BLaER1 (cell line): ENCODE measurements around the gene CFAP157.

Source experiments
- H3K27ac ChIP-seq: shearing (Covaris generic); formaldehyde crosslinking; 2 replicates; pipeline ENCODE4 v1.8.1; 2022
- H3K27me3 ChIP-seq: shearing (Covaris generic); formaldehyde crosslinking; 2 replicates; pipeline ENCODE4 v1.8.1; 2022
- H3K36me3 ChIP-seq: shearing (Covaris generic); formaldehyde crosslinking; 2 replicates; pipeline ENCODE4 v1.8.1; 2022
- H3K4me1 ChIP-seq: shearing (Covaris generic); formaldehyde crosslinking; 2 replicates; pipeline ENCODE4 v1.8.1; 2022
- H3K4me2 ChIP-seq: shearing (Covaris generic); formaldehyde crosslinking; 2 replicates; pipeline ENCODE4 v1.8.1; 2022
- H3K4me3 ChIP-seq: shearing (Covaris generic); formaldehyde crosslinking; 2 replicates; pipeline ENCODE4 v1.8.1; 2022
- H3K9ac ChIP-seq: shearing (Covaris generic); formaldehyde crosslinking; 2 replicates; pipeline ENCODE4 v1.8.1; 2022
- H3K9me3 ChIP-seq: shearing (Covaris generic); formaldehyde crosslinking; 2 replicates; pipeline ENCODE4 v1.8.1; 2022
- H4K20me1 ChIP-seq: shearing (Covaris generic); formaldehyde crosslinking; 2 replicates; pipeline ENCODE4 v1.8.1; 2022
- Cebpa-rat ChIP-seq: shearing (Covaris generic); IDR thresholded peaks from 2 replicates; pipeline ENCODE4 v1.8.1; 2022

Gene CFAP157

DNA sequence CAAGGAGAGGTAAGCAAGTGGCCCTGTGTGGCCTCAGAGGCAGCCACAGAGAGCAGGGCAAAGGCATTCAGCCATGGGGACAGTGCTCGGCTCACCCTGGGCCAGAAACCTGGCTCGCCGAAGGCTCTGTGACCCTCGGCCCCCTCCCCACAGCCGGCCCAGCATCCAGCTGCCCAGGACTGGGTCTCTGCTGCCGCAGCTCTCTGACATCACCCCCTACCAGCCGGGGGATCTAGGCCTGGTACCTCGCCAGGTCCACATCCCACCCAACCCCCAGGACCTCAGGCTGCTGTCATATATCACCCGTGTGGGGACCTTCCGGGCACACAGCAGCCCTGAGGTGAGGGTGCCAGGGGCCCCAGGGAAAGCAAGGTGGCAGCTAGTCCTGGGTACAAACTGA is 6.1 kb downstream of the CFAP157 start:
- Histone ChIP-seq H3K4me3 (no peak overlapping the region), H3K4me1 (peaks cover 59% of the 10 kb centered on the region), H3K27ac (no peak overlapping the region), H3K36me3 (no peaks in the 10 kb centered on the region), H3K9me3 (no peaks in the 10 kb centered on the region), H3K27me3 (no peaks in the 10 kb centered on the region), H3K4me2 (peak overlapping the region; percentile 90), H4K20me1 (peaks cover 50% of the 10 kb centered on the region), H3K9ac (no peak overlapping the region)
- TF ChIP-seq Cebpa-rat: no peak

- no peaks in the 10 kb centered on the region for H3K27me3 ChIP-seq
- H3K36me3 ChIP-seq: no peaks in the 10 kb centered on the region
- H4K20me1 ChIP-seq: peaks cover 50% of the 10 kb centered on the region
- H3K4me2 ChIP-seq: peak overlapping the region; percentile 95
- no peaks in the 10 kb centered on the region for H3K9me3 ChIP-seq
- TF ChIP-seq Cebpa-rat: no peak
- H3K27ac ChIP-seq: no peak overlapping the region
- peak overlapping the region; percentile 79 for H3K4me3 ChIP-seq
- H3K9ac ChIP-seq: peak overlapping the region; percentile 48; the same call in 1 of the 2 replicates
- peaks cover 68% of the 10 kb centered on the region for H3K4me1 ChIP-seq
Measured at GRCh38 chr9:127714020-127714750, 7.4 kb downstream of the CFAP157 start.

DNA sequence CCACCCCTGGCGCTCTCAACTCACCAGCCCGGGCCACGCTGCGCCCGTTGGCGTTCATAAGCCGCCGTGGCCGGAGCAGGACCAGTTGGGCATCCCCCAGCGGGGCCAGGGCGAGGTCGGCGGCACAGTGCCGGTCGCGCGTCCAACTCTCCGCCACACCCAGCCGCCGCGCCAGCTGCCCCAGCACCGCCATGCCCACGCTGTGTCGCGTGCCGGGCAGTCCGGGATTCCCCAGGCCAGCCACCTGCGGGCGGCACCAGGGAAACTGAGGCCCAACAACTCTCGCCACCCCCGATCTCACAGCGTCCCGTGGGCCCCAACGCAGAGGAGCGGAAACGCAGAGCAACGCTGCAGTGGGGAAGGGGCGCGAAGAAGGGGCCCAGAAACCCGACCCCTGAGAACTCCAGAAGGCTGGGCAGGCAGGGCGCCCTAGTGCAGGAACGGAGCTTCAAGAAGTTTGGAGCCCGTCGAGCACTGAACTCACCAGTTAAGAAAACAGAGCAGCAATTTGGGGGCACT is 8.2 kb downstream of the CFAP157 start:
- Histone ChIP-seq H3K4me1 (peaks cover 76% of the 10 kb centered on the region), H3K9ac (peak overlapping the region; percentile 80), H4K20me1 (peaks cover 45% of the 10 kb centered on the region), H3K9me3 (no peaks in the 10 kb centered on the region), H3K4me2 (peak overlapping the region; percentile 95), H3K4me3 (peak overlapping the region; percentile 79), H3K27ac (peak overlapping the region; percentile 57), H3K36me3 (no peaks in the 10 kb centered on the region), H3K27me3 (no peaks in the 10 kb centered on the region)
- no peak for TF ChIP-seq Cebpa-rat

- Histone ChIP-seq H3K9ac (peak within 1 kb of the TSS; percentile 80), H3K4me1 (peaks cover 76% of the 10 kb centered on the region), H3K27me3 (no peaks in the 10 kb centered on the region), H3K27ac (peak within 1 kb of the TSS; percentile 57), H3K9me3 (no peaks in the 10 kb centered on the region), H4K20me1 (peaks cover 39% of the 10 kb centered on the region), H3K4me2 (peak within 1 kb of the TSS; percentile 95), H3K4me3 (peak within 1 kb of the TSS; percentile 79), H3K36me3 (no peaks in the 10 kb centered on the region)
- TF ChIP-seq Cebpa-rat: no peak
Measured at GRCh38 chr9:127715470-127716337, 8.9 kb downstream of the CFAP157 start, which contains the start of the genes PTRH1 and TTC16. Gene PTRH1 (minus strand): TSS chr9:127715663. CDS start chr9:127715639, 24 bp downstream. Gene TTC16 (plus strand): TSS chr9:127716079. CDS start chr9:127716146, 67 bp downstream.

DNA sequence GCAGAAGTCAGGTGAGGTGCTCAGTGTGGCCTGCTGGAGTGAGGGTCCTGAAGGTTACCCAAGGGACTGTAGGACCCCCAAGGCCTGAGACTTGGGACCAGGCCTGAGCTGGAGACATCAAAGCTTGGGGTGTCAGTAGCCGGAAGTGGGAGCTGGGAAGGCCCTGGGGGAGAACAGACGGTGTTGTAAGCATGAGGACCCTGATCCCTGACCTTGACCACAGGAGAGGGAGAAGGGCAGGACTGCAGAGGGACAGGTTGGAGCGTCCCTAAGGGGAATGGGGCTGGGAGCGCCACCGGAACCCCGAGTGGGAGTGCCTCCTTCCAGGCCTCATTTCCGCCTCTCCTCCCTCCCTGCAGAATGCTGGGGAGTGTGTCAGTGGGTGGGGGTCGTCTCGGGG is 9.6 kb downstream of the CFAP157 start:
- Histone ChIP-seq H3K4me1 (peaks cover 74% of the 10 kb centered on the region), H3K9ac (no peak overlapping the region), H3K36me3 (no peaks in the 10 kb centered on the region), H3K27me3 (no peaks in the 10 kb centered on the region), H3K27ac (peak overlapping the region; percentile 28; the same call in 1 of the 2 replicates), H3K4me2 (peak overlapping the region; percentile 95), H3K4me3 (peak overlapping the region; percentile 79; the same call in 1 of the 2 replicates), H3K9me3 (no peaks in the 10 kb centered on the region), H4K20me1 (peaks cover 32% of the 10 kb centered on the region)
- no peak for TF ChIP-seq Cebpa-rat

DNA sequence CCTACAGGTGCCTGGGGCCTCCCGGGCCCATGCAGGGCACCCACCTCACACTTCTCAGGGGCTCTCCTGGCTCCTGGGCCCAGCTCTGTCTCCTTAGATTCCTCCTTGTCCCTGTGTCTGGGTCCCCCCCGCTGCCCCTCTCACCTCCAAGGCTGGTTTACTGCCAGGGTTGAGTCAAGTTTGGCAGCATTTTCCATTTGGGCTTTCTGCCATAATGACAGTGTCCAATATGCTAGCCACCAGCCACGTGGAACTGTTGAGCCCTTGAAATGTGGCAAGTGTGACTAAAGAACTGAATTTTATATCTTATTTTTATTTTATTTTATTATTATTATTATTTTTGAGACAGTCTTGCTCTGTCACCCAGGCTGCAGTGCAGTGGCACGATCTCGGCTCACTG is 11.0 kb downstream of the CFAP157 start:
- Histone ChIP-seq H3K27ac (peak overlapping the region; percentile 28; the same call in 1 of the 2 replicates), H3K27me3 (no peaks in the 10 kb centered on the region), H3K36me3 (no peaks in the 10 kb centered on the region), H3K4me1 (peaks cover 71% of the 10 kb centered on the region), H3K4me3 (no peak overlapping the region), H3K9me3 (no peaks in the 10 kb centered on the region), H3K4me2 (peak overlapping the region; percentile 95), H4K20me1 (peaks cover 18% of the 10 kb centered on the region), H3K9ac (0 out of 2 replicates have a peak overlapping the region, but pooled peaks have one; percentile 48)
- no peak for TF ChIP-seq Cebpa-rat

DNA sequence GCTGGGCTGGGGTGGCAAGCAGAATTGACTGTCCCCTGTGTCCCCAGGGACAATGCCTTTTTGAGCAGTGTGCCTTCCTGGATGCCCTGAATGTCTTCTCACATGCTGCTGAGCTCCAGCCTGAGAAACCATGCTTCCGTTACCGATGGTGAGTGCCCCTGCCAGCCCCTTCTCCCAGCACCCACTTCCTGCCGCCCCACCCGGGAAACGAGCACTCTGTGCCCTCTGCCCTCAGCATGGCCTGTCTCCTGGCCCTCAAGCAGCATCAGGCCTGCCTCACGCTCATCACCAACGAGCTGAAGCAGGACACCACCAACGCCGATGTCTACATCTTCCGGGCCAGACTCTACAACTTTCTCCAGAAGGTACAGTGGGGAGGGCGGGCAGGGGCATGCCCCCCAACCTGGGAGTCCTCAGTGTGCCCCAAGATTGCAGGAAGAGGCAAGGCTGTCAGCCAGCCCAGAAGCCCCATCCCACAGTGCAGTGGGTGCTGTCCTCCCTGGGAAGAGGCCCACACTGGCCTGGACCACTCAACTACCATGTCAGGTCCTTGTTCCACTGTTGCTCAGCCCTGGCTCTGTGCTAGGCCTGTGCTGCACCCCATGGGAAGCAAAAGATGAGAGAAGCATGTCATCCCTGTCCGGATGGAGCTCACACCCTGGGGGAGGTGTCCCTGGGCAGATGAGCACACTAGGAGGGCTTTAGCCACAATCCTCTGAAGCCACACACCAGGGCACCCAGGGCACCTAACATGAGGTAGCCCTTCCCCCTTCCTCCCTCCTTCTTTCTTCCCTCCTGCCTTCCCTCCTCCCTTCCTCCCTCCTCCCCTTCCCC is 13.5 kb downstream of the CFAP157 start:
- peak overlapping the region; percentile 69 for H3K9ac ChIP-seq
- H3K36me3 ChIP-seq: 0 out of 2 replicates have a peak, but pooled peaks cover 3% of the 10 kb centered on the region
- H3K27ac ChIP-seq: peak overlapping the region; percentile 86
- no peaks in the 10 kb centered on the region for H3K27me3 ChIP-seq
- no peak for TF ChIP-seq Cebpa-rat
- peak overlapping the region; percentile 89 for H3K4me2 ChIP-seq
- H3K4me1 ChIP-seq: peaks cover 80% of the 10 kb centered on the region
- no peaks in the 10 kb centered on the region for H4K20me1 ChIP-seq
- H3K4me3 ChIP-seq: peak overlapping the region; percentile 46
- H3K9me3 ChIP-seq: no peaks in the 10 kb centered on the region

GRCh38 chr9:127720865-127721227 is 14.1 kb downstream of the CFAP157 start:
- 0 out of 2 replicates have a peak, but pooled peaks cover 3% of the 10 kb centered on the region for H3K36me3 ChIP-seq
- H3K9ac ChIP-seq: no peak overlapping the region
- no peaks in the 10 kb centered on the region for H3K9me3 ChIP-seq
- H3K27ac ChIP-seq: peak overlapping the region; percentile 65
- H3K4me3 ChIP-seq: no peak overlapping the region
- H3K4me1 ChIP-seq: peaks cover 79% of the 10 kb centered on the region
- no peak for TF ChIP-seq Cebpa-rat
- H3K27me3 ChIP-seq: no peaks in the 10 kb centered on the region
- no peaks in the 10 kb centered on the region for H4K20me1 ChIP-seq
- peak overlapping the region; percentile 89 for H3K4me2 ChIP-seq

DNA sequence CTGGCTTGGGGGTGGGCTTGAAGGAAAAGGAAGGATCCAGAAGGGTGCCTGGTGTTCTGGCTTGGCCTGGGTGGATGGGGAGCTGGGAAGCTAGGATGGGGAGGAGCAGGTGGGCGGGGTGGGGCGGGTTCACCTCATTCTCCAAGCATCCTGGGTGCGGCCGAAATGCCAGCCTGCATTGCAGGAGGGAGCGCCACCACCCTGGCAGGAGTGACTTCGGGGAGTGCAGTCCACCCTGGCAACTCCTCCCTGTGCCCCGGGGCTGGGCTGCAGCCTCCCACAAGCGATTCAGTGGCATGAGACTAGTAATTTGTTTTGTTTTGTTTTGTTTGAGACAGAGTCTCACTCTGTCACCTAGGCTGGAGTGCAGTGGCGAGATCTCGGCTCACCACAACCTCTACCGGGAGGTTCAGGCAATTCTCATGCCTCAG is 14.6 kb downstream of the CFAP157 start:
- TF ChIP-seq Cebpa-rat: no peak
- H3K27ac ChIP-seq: peak overlapping the region; percentile 65
- peaks cover 74% of the 10 kb centered on the region for H3K4me1 ChIP-seq
- H3K36me3 ChIP-seq: peaks cover 3% of the 10 kb centered on the region; the same call in 1 of the 2 replicates
- H4K20me1 ChIP-seq: no peaks in the 10 kb centered on the region
- peak overlapping the region; percentile 89 for H3K4me2 ChIP-seq
- H3K9ac ChIP-seq: no peak overlapping the region
- H3K27me3 ChIP-seq: no peaks in the 10 kb centered on the region
- no peak overlapping the region for H3K4me3 ChIP-seq
- no peaks in the 10 kb centered on the region for H3K9me3 ChIP-seq
